Stimulated activated CD8-positive, alpha-beta memory T cell treated with anti-CD3 and anti-CD28 coated beads, Interleukin-2, amount 100 ng/mL, for 1 hour (primary cell): ENCODE results near the gene ITGA2.

ENCODE experiments used
- DNase-seq, 2 donors: peaks; one replicate each; pipeline ENCODE4 v3.0.0-alpha.2; 2020; ENCODE audit warnings: low read depth in 2 of 2

Gene ITGA2

GRCh38 chr5:53055365-53055764 lies 66.2 kb downstream of the ITGA2 start:
- DNase-seq, result no peak

- no peak for DNase-seq
Observed at GRCh38 chr5:53059281-53059680, 70.1 kb downstream of the ITGA2 start.

GRCh38 chr5:53063176-53063575 lies 74.0 kb downstream of the ITGA2 start:
- DNase-seq, result no peak

GRCh38 chr5:53063791-53064190 lies 74.6 kb downstream of the ITGA2 start:
- no peak for DNase-seq

- no peak for DNase-seq
Observed at GRCh38 chr5:53066088-53066487, 76.9 kb downstream of the ITGA2 start.

- DNase-seq, result no peak
Observed at GRCh38 chr5:53067641-53068040, 78.5 kb downstream of the ITGA2 start.

- no peak for DNase-seq
Observed at GRCh38 chr5:53068291-53068836, 79.2 kb downstream of the ITGA2 start.

GRCh38 chr5:53069626-53070025 lies 80.5 kb downstream of the ITGA2 start:
- peak in 1 of 2 donors; percentile 1 for DNase-seq

GRCh38 chr5:53071298-53071697 lies 82.1 kb downstream of the ITGA2 start:
- DNase-seq, result no peak

- no peak for DNase-seq
Observed at GRCh38 chr5:53071738-53072137, 82.6 kb downstream of the ITGA2 start.

GRCh38 chr5:53073348-53073747 lies 84.2 kb downstream of the ITGA2 start:
- no peak for DNase-seq

- DNase-seq, result no peak
Observed at GRCh38 chr5:53076014-53076583, 86.9 kb downstream of the ITGA2 start.

- no peak for DNase-seq
Observed at GRCh38 chr5:53080271-53080670, 91.1 kb downstream of the ITGA2 start.

- no peak for DNase-seq
Observed at GRCh38 chr5:53083927-53084326, 94.8 kb downstream of the ITGA2 start.

- no peak for DNase-seq
Observed at GRCh38 chr5:53084546-53085255, 95.5 kb downstream of the ITGA2 start.

GRCh38 chr5:53087171-53087570 lies 98.0 kb downstream of the ITGA2 start:
- DNase-seq, result no peak

- no peak for DNase-seq
Observed at GRCh38 chr5:53087621-53088121, 98.5 kb downstream of the ITGA2 start.

GRCh38 chr5:53089481-53089991 lies 100.4 kb downstream of the ITGA2 start:
- no peak for DNase-seq

- no peak for DNase-seq
Observed at GRCh38 chr5:53090229-53090628, 101.1 kb downstream of the ITGA2 start.

- DNase-seq, result no peak
Observed at GRCh38 chr5:53091289-53091688, 102.1 kb downstream of the ITGA2 start.

GRCh38 chr5:53092242-53092641 lies 103.1 kb downstream of the ITGA2 start:
- DNase-seq, result no peak

GRCh38 chr5:53095217-53095616 lies 106.1 kb downstream of the ITGA2 start:
- DNase-seq, result no peak

- DNase-seq, result peak; percentile 22 to 39
Observed at GRCh38 chr5:53095931-53096525, 106.9 kb downstream of the ITGA2 start.
